NCI-H69 (cell line): ENCODE measurements around the gene SHISA6.

ENCODE experiments used
- DNase-seq: peaks from one replicate; lab custom pipeline; 2025; lab: John Stamatoyannopoulos, UW

The SHISA6 gene

DNA sequence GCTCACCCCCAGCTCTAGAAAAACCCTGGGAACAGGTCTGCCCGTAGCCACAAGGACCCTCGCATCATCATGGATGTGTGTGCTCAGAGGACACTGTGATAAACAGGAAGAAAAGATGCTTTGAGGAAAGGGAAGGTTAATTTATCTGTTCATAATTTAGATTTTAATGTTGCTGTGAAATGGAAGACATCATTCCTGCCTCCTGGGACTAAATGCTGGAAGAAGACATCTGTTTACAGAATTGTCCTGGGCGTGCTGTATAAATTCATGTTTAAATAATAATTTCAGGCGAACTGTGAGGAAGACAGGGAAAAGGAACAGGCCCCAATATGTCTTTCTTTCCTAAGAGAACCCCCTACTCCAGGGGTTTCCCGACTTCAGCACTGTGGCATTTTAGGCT is 112.6 kb downstream of the SHISA6 start:
- DNase-seq = no peak

DNA sequence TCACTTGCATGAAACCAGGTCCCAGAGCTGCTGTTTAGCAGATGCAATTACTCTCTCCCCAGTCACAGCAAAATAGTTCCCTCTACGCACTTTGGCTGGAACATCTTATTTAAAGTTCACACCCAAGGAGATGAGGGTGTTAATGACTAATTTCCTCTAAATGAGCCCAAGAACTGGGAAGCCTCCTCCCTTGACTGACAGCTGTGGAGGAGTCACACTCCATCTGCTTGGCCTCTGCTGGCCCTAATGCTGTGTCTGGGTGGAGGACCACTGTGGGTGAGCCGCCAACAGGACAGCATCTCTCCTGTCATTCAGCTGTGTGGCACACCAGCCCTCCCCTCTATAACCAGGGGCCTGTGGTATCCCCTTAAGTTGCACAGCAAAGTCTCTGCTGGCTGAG is 115.4 kb downstream of the SHISA6 start:
- no peak for DNase-seq

DNA sequence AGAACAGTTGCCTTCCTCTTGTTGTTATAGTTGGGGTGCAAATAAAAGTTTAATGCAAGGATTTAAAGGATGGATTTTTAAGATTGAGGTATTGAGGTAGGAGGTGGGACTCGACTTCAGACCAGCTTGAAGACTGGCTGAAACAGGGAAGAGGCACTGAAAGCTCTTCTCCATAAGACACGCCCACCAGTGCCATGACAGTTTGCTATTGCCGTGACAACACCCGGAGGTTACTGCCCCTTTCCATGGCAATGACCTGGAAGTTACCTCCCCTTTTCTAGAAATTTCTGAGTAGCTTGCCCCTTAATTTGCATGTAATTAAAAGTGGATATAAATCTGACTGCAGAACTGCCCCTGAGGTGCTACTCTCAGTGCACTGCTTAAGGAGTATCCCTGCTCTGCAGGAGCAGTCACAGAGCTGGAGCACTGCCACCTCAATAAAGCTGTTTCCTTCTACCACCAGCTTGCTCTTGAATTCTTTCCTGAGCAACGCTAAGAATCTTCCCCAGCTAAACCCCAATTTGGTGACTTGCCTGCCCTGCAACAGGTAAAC is 122.6 kb downstream of the SHISA6 start:
- no peak for DNase-seq

DNA sequence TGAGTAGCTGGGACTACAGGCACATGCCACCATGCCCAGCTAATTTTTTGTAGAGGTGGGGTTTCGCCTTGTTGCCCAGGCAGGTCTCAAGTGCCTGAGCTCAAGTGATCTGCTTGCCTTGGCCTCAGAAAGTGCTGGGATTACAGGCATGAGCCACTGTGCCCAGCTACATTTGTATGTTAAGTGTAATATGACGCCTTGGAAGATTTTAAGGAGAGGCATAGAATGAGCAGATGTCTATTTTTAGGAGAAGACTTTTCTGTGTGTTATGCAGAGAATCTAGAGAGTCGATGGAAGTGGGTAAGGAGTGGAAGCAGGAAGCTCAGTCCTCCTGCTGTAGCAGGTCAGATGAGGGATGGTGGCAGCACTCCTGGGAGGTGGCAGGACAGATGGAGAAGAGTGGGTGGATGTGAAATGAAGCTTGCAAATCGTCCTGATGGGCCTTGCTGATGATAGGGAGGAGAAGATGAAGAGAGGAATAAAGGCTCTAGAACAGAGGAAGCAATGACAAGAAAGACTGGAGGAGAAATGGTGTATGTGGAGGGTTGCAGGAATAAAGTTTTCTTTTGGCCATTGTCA is 125.3 kb downstream of the SHISA6 start:
- no peak for DNase-seq

DNA sequence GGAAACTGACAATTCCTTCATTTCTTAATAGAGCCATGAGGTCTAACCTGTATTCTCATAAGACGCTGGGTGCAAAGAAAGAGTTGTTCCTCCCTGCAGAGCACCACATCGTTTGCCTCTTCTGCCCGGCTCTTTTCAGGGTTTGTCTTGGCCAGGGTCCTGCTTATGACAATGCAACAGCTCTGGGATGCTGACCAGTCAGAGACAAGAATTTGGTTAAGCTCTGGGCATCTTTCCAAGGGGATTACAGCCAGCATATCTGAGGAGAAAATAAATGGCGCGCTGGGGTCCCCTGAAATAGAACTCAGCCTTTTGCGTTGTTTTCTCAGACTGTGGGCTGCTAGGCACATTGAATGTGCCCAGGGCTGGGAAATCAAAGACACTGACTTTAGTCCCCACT is 128.6 kb downstream of the SHISA6 start:
- no peak for DNase-seq

DNA sequence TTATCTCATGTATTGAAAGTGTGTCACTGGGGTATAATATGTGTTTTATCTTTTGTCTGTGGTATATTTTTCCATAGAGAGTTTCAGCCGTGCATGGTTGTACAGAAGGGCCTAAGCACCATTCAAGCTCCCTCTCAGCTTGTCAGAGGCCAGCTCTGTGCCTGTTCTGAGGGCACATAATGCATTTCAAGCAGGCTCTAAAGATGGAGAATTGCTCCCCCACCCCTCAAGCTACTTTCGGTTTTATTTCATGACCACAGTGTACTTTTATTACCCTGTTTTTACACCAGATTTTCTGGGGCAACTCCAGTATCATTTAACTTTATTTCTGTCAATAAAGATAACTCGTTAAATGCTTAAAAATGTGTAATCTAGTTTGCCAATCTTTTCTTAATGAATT is 131.7 kb downstream of the SHISA6 start:
- no peak for DNase-seq

DNA sequence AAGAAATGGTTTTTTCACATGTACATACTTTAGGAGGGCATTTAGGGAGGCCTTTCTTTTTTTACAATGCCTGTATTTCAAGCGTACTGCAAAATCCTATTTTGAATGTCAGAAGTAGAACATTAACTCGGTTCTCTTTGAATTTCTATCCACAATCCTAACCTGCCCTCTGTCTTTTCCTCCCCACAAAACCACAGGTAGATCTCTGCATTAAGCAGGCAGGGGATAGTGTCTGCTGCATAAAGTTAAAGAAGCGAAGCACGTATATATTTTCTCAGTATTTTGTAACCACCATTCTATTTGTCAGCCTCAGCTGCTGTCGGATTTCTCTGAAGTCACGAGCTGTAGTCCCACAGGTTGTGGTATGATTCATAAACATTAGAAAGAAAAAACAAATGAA is 137.5 kb downstream of the SHISA6 start:
- no peak for DNase-seq

DNA sequence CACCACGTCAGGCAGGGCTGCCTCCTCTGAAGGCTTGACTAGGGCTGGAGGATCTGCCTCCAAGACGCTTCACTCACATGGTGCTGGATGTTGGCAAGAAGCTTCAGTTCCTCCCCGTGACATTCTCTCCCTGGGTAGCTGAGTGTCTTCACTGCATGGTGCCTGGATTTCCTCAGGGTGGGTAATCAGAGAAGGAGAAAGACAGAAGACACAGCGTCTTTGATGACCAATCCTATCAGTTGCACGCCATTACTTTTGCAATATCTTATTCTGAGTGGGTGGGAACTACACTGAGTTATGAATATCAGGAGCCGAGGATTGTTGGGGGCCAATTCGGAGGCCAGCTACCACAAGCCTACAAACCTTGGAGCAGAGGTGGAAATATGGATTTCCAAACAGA is 139.7 kb downstream of the SHISA6 start:
- DNase-seq = no peak

DNA sequence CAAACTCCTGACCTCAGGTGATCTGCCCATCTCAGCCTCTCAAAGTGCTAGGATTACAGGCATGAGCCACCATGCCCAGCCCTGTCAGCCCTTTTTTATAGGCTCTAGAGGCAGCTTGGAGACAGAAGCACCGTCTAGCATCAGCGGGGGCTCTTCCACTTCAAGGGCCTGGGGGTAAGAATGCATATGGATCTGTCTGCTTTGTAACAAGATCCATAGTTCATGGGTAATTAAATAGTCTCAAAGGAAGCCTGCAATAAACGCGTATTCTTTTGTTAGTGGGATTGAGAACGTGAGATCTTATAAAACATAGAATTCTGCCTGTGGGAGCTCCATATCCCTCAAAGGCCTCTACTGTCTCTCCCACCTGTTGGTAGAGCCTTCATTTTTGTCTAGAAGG is 142.1 kb downstream of the SHISA6 start:
- DNase-seq = no peak

DNA sequence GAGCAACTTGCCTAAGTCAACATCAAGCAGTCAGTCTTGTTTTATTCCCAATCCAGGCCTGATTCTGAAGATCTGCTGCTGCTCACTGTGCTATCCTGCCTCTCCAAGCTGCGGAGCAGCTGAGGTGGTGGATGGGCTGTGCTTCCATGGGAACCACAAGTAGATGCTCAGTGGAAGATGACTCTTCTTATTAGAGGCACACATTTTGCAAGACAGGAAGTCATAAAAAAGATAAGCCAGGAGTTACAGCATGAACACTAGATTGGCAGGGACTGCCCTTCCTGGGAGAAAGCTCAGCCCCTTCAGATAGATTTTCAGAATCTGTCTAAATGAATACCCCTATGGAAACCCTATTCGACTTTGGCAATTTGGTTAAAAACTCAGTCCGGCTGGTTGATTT is 143.1 kb downstream of the SHISA6 start:
- no peak for DNase-seq

DNA sequence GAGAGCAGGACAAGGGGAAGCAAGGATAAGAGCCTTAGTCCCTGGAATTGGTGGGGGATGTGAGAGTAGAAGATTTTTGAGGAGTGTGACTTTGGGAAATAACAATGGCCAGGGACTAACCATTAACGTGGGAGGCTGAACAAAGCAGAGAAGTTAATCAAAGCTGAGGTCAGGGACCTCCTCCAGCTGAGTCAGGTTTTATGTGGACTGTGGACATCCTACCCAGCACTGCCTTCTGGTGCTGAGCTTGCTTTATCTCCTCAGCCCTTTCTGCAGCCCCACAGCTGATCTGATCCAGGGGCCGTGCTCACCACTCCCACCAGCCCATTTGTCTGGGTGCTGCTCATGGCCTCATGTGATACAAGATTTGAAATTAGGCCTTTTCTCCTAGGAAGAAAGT is 146.6 kb downstream of the SHISA6 start:
- DNase-seq = no peak

DNA sequence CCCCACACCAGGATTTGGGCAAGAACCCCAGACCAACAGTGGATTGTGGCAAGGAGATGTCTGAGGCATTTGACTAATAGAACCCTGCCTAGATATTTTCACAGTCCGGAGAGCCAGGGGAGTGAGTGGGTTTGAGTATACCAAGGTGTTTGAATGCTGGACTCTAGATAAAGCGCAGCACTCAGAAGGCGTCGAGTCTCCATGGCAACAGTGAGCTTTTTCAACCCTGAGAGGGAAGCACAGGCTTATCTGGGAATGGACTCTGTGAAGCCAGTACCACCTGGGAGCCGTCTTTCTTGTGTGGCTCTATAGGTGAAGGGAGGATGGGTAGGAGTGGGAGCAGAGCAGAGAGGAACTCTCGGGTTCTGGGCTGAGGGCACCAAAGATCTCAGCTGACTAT is 147.0 kb downstream of the SHISA6 start:
- no peak for DNase-seq

DNA sequence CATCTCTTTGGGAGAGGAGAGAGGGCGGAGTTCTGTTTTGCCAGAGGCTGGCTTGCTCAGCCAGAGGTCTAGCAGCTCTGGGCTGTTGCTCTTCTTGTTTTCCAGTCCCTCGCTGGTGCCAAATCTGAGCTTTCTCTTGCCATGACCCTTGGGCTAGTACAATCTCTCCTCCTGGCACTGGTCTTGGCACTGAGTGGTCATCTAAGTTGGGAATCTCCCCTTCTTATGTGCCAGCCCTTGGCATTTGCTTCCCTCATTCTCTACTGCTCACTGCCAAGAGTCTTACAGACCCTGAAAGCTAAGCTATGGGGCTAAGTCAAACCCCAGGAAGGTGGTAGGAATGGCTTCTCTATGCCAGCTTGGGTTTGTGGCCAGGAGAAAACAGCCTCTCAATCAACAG is 148.6 kb downstream of the SHISA6 start:
- DNase-seq = no peak

DNA sequence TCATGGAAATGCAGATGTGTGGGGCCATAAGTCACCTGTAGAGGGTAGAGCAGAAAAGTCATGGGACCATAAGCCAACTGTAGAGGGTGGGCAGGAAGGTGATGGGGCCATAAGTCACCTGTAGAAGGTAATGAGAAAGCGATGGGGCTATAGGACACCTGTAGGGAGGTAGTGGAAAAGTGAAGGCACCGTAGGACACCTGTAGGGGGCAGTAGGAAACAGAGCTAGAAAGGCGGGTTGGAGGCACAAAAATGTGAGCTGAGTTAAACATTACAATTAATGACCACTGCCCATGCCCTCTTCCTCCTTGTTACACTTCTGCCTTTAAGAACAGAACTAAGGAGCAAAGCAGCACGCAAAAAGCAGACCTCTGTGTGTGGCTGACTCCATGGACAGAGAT is 150.1 kb downstream of the SHISA6 start:
- no peak for DNase-seq

DNA sequence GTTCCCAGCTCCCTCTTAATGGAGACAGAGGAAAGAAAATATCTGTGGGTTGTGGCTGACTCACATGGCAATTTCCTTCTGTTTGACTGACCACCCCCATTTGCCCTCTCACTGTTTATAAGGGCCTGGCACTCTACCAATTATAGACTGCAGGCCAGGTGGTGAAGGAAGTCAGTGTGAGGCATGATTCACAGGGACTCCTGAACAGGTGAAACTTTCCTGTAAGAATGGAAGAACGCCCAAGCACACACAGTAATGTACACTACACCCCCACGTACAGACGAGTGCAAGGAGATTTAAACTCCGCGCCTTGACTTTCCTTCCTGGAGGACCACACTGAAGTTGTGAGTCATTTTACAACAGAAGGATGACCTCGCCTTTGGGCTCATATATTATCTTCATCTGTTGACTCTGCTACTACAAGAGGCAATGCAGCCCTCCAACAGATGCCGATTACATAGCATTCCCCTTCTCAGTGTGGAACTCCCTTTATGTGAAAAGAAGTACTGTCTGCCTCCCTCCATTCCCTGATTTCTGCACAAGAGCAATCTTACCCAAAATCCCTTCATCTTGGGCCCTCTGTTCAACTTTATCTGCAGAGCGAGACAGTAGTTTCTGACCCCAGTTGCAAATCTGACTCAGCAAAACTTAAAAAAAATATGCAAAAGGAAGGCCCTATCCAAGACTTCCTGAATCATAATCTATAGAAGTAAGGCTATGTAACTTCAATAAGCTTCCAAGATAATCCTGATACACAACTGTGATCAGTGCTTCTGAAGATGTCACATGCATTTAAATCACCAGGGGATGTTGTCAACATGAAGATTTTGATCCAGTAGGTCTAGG is 163.6 kb downstream of the SHISA6 start:
- no peak for DNase-seq

DNA sequence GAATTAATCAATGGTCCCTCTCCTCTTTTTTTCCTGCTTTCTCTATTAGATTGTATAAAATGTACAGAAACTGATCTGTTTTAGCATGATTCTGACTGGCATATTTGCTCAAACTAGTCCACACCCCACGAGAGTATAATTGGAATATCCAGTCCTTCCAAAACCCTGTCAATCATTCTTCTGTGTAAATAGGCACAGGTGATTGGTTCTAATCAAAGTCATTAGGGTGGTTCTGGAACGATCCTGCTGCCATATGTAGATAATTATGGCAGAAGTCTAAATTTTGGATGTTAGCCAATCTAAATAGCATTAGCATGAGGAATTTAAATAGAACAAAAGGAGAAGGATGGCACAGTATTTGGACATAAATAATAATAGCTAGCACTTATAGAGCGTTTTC is 165.7 kb downstream of the SHISA6 start:
- peak; percentile 4 for DNase-seq

DNA sequence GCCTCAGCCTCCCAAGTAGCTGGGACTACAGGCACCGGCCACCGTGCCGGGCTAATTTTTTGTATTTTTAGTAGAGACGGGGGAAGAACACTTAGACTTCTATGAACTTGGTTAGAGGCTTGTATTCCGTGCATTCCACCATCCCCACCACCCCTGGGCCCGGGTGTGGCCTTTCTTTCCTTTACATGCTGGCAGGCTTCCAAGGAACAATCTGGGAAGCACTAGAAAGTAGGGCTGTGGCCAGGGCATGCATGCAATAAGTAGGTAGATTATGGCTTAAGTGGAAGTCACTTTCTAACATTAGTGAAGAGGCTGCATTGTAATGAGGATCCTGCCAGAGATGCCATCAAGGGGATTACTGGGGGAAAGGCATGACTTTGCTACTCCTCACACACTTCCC is 171.6 kb downstream of the SHISA6 start:
- no peak for DNase-seq

DNA sequence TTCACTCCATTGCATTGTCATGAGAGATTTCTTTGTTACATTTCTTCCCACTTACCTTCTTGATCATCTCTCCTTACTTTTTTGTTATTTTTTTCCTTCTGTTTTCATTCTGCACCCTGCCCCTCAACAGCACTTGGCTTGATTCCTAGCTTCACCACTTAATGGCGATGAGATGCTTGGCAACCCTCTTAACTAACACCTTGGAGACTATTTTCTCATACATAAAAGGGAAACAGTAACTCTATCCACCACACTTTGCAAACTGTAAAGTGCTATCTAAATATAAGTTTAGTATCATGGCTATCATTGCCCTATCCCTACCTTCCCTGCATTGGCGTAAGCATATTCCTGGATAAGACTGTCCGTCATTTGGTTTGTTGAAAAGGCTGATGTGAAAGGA is 177.3 kb downstream of the SHISA6 start:
- DNase-seq = no peak

DNA sequence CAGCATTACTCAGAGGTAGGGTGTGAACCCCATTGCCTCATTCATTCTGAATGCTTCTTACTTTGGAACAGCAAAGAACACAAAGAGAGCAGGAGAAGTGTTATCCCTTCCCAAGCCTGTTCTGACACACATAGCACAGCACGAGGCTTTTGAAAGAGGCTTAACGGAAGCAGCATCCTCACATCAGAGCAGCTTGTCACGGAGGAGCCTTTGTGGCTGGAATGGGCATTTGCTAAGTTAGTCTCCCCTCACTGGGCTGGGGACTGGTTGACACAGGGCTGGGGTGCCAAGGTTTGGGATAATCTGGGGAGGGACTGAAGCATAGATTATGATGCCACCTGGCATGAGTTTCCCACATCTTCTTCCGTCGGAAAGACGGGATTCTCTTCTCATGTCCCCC is 189.7 kb downstream of the SHISA6 start:
- DNase-seq = no peak

DNA sequence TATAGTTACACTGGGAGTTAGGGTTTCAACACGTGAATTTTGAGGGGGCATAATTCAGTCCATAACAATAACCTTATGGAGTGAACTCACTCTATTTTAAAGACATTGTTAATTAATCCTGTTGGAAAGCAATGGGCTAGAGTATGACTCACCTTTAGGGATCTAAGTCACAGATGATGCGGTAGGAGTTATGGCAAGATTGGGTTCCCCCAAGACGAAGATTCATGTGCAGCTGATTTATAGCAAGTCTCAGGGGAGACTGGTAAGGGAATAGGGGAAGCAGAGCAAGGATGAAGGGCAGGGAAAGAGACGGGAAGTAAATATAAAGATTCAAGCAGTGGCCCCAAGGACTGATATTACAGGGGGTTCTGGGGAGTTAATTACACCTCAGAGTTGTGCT is 197.7 kb downstream of the SHISA6 start:
- DNase-seq = no peak

DNA sequence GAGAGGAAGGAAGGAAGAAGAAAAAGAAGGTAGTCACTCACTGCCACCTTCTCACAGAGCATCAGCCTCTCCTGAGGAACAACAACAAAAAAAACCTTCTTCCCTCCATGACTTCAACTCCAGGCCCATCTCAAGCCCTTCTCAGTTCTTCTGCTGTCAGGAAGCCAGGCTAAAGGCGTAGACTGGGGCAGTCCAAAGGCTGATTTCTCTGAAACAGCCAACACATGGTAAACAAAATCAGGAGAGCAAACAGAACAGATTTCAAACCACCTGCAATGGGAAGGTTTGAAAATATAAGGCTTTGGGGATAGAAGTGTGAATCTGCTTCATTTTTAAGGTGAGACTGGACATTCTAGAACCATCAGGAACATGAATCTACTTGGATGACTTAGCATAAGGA is 200.0 kb downstream of the SHISA6 start:
- no peak for DNase-seq

DNA sequence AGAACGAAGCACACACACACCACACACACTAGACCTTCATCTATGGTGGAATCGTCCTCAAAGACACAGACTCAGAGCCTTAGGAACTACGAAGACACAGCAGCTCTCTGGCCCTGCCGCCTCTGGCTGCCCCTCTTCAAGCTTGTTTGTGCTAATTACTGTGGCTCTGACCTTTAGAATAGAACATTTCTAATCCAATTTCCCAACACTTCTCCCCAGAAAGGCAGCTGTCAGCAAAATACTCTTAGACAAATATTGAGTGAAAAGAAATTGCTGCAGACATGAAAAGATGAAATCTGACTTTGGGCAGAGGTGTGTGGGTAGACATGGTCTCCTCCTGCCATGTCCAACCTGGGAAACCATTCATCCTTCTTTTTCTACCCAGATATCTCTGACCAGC is 205.3 kb downstream of the SHISA6 start:
- DNase-seq = no peak

DNA sequence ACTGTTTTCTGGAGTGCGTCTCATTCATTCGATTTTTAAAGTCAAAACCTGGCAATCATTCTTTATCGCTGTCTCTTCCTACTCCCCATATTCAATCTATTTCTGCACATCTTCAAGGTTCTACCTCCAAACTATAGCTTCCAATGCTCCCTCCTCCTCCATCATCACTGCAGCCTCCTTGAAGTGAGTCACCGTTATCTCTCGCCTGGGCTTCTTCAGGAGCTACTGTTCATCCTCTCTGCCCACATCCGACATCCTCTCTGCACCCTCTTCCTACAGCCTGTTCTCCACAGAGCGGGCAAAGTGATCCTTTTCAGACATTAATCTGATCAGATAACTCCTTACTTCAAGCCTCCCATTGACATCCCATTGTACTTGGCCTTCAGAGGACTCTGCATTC is 213.1 kb downstream of the SHISA6 start:
- no peak for DNase-seq

DNA sequence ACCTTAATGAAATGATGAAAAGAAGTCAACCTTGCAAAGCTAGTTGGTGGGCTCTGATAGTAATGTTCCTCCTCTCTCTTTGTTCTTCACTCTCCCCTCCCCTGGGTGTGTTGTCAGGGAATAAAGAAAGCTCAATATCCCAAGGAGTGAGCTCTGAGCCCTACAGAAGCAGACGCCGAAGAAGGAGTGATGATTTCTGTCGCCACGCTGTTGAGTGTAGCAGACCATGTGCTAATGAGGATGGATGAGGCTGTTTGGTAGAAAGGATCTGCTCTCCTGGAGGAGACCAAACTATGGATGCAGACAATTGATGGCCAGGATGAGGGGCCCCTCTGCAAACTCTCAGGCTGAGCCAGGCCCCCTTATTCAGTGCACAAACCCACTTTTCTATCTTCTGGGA is 217.3 kb downstream of the SHISA6 start:
- DNase-seq = no peak
